Psoas muscle (tissue), 8 donors: ENCODE data around the gene KANK4. TPM values are rescaled to one million over a fixed set of nuclear protein-coding genes. Genes with fewer than 3 reads are reported as not detected.

Experiments used
- ATAC-seq, 4 donors: fragments of 200-7000 bp; cut with Tn5 transposase; one replicate each; pipeline ENCODE4 v1.9.1; 2020; ENCODE audit warnings: moderate library complexity in 3 of 4, mild to moderate bottlenecking in 2 of 4
- DNase-seq, 2 donors: peaks; one replicate each; pipeline ENCODE4 v3.0.0-alpha.2; 2020
- H3K27ac ChIP-seq: fragments of 200-600 bp; one replicate; pipeline ENCODE4 v1.8.0; 2022
- H3K27me3 ChIP-seq, 3 donors: fragments of 200-600 bp in 1 of 3; one replicate each; pipeline versions ENCODE4 v1.6.1 to v1.8.0; 2013 to 2022; ENCODE audit warnings: low read length in 2 of 3, mild to moderate bottlenecking in 2 of 3, moderate library complexity in 1 of 3; ENCODE audit not compliant: insufficient read depth in 3 of 3
- H3K36me3 ChIP-seq, 2 donors: fragments of 200-600 bp in 1 of 2; one replicate each; pipeline versions ENCODE4 v1.6.1 to v1.8.0; 2013 to 2022; ENCODE audit warnings: low read depth in 1 of 2, mild to moderate bottlenecking in 1 of 2, moderate library complexity in 1 of 2; ENCODE audit not compliant: insufficient read depth in 1 of 2
- H3K4me1 ChIP-seq: fragments of 200-600 bp; one replicate; pipeline ENCODE4 v1.8.0; 2022
- H3K4me3 ChIP-seq: fragments of 200-600 bp; one replicate; pipeline ENCODE4 v1.8.0; 2022; ENCODE audit warnings: mild to moderate bottlenecking
- H3K9me3 ChIP-seq: fragments of 200-600 bp; one replicate; pipeline ENCODE4 v1.8.0; 2022
- CTCF ChIP-seq: fragments of 200-600 bp; IDR thresholded peaks from one replicate; pipeline ENCODE4 v1.8.0; 2022; ENCODE audit warnings: antibody characterized with exemption
- WGBS, 3 donors: extraction: QIAGEN DNeasy Blood & Tissue Kit; methylation state at CpG; one replicate each; pipeline versions ENCODE4 v1.1.6 to v1.1.7; 2013; 5-methylcytosine and 5-hydroxymethylcytosine counted together
- intact Hi-C, 2 donors: fragments of 100-400 bp; cut with DNase I; formaldehyde crosslinking; loops; one replicate each; pipeline versions ENCODE4 v1.11.0 to v1.14.2; 2022
- polyA plus RNA-seq, 3 donors: library from polyadenylated mRNA; stranded (reverse); fragments of 200-250 nt; gene quantifications; one replicate each; pipeline ENCODE4 v1.2.3, GENCODE V29; 2013
- total RNA-seq, 4 donors: library from RNA; stranded (reverse); fragmentation: NEBNext Ultra II Directional in 2 of 4; extraction: Animal tissue kit (Norgen Biotek cat#: 25700) in 2 of 4; gene quantifications; one replicate each; pipeline versions ENCODE4 v1.2.1 to v1.2.4, GENCODE V29; 2021 to 2023
- donor health status: healthy with polysubstance abuse.
- donor health status: DM: no; HTN: no; CAD: no; lungs with moderate emphysema.
- donor health status: Bipolar disorder and iron deficiency.
- donor health status: healthy.
- donor health status: DM: yes; HTN: yes; CAD: no.
- donor health status: DM: no; HTN: no; CAD: no.
- donor health status: DM: no; HTN: no; CAD: no.
- donor health status: DM: yes; HTN: yes; CAD: no.

Gene KANK4
- total and polyA plus RNA-seq, 7 donors: 0.09 to 1.1 (median 0.17) TPM; not detected in 3

- intact Hi-C loops: no loop called here
- WGBS, 3 donors: 28 to 46% (median 34%) methylated on average over 8 of the region's 8 CpGs
- Histone ChIP-seq H3K4me1 (no peaks in the 10 kb centered on the region), H3K27me3 (no peaks in the 10 kb centered on the region), H3K9me3 (no peaks in the 10 kb centered on the region), H3K36me3 (no peaks in the 10 kb centered on the region), H3K4me3 (no peak overlapping the region), H3K27ac (no peak overlapping the region)
- DNase-seq (no peak), ATAC-seq (no peak)
- no peak for TF ChIP-seq CTCF
These were observed 19.6 kb downstream of the KANK4 start for GRCh38 chr1:62299426-62300200.

- no peak for TF ChIP-seq CTCF
- intact Hi-C loops: no loop called here
- no peak for DNase-seq
- H3K9me3 ChIP-seq: no peaks in the 10 kb centered on the region
- no peak overlapping the region for H3K27ac ChIP-seq
- no peaks in the 10 kb centered on the region for H3K4me1 ChIP-seq
- H3K4me3 ChIP-seq: no peak overlapping the region
- no peak for ATAC-seq
- no peaks in the 10 kb centered on the region for H3K36me3 ChIP-seq
- no peaks in the 10 kb centered on the region for H3K27me3 ChIP-seq
- WGBS, 3 donors: 12 to 19% (median 13%) methylated on average over 6 of the region's 6 CpGs
These were observed 23.2 kb downstream of the KANK4 start for GRCh38 chr1:62295921-62296491.

GRCh38 chr1:62294261-62294660, 25.0 kb downstream of the KANK4 start:
- Histone ChIP-seq H3K36me3 (no peaks in the 10 kb centered on the region), H3K4me1 (no peaks in the 10 kb centered on the region), H3K4me3 (no peak overlapping the region), H3K27me3 (no peaks in the 10 kb centered on the region), H3K27ac (no peak overlapping the region), H3K9me3 (no peaks in the 10 kb centered on the region)
- ATAC-seq: no peak
- WGBS, 3 donors: 52 to 58% (median 55%) methylated on average over 5 of the region's 5 CpGs
- no peak for TF ChIP-seq CTCF
- intact Hi-C loops: no loop called here
- no peak for DNase-seq

- H3K27ac ChIP-seq: no peak overlapping the region
- DNase-seq (no peak), ATAC-seq (no peak)
- no peaks in the 10 kb centered on the region for H3K4me1 ChIP-seq
- 86 to 94% (median 86%) methylated on average over 4 of the region's 4 CpGs for WGBS, 3 donors
- no peak overlapping the region for H3K4me3 ChIP-seq
- TF ChIP-seq CTCF: no peak
- H3K36me3 ChIP-seq: no peaks in the 10 kb centered on the region
- peaks cover 0 to 15% (median 6%) of the 10 kb centered on the region in 3 donors for H3K27me3 ChIP-seq
- H3K9me3 ChIP-seq: no peaks in the 10 kb centered on the region
- intact Hi-C loops: no loop called here
These were observed 30.6 kb downstream of the KANK4 start for GRCh38 chr1:62288662-62289061.
